ENCODE data around the gene BICD2. TPM values are rescaled to one million over a fixed set of nuclear protein-coding genes. Genes with fewer than 3 reads are reported as not detected.

BICD2 gene
- total and polyA plus RNA-seq, 10 of the 15 experiments (the other 5 are each of a cell fraction or from before 2014, with no cell fraction given): 5.3 to 25.5 (median 14.4) TPM

- Histone ChIP-seq H3K9me3 (replicated peaks; ENCODE audit: control insufficient read depth, insufficient read depth, low read length) (no peaks in the 10 kb centered on the region), H3K27ac (ENCODE audit: control insufficient read depth, insufficient read depth) (no peak overlapping the region; the same call in 1 of the 2 replicates), H3K27me3 (replicated peaks in 1 of 2; ENCODE audit: control insufficient read depth in 2 of 2, insufficient read depth in 2 of 2, low read length in 1 of 2) (no peaks in the 10 kb centered on the region), H3K79me2 (ENCODE audit: control insufficient read depth, insufficient read depth, low read length) (peaks cover 57% of the 10 kb centered on the region), H2AFZ (ENCODE audit: control insufficient read depth, low read depth, low read length) (no peak overlapping the region), H3K4me2 (ENCODE audit: control insufficient read depth, insufficient read depth) (peak overlapping the region; percentile 96), H3K36me3 (ENCODE audit: control insufficient read depth in 2 of 2, insufficient read depth in 2 of 2, low read length in 1 of 2) (no peaks in the 10 kb centered on the region), H3K9ac (ENCODE audit: control insufficient read depth, insufficient read depth, low read length) (peak overlapping the region; percentile 76; the same call in 1 of the 2 replicates), H3K4me1 (ENCODE audit: control insufficient read depth, insufficient read depth, low read length) (peaks cover 20% of the 10 kb centered on the region), H4K20me1 (ENCODE audit: control insufficient read depth, insufficient read depth) (peaks cover 9% of the 10 kb centered on the region; the same call in 1 of the 2 replicates), H3K4me3 (peak overlapping the region; percentile 97)
- ChIA-PET SMC1A (ENCODE audit: uncharacterized antibody, unreplicated experiment) (no interaction called here), RAD21 (ENCODE audit: unreplicated experiment) (no interaction called here), CTCF (interaction anchor here (1.1 to 2.9 kb wide), 2 partner anchors 33 to 46 kb away, joined by 3 to 7 read pairs; no protein-coding TSS in a partner anchor), POLR2A (no interaction called here)
- WGBS (ENCODE audit: insufficient coverage, insufficient replicate concordance, low lambda C conversion rate, missing lambda C conversion rate): 71% methylated on average over 4 of the region's 4 CpGs
- DNase-seq (ENCODE audit: low read depth, low spot score) (no peak), ATAC-seq (no peak), FAIRE-seq (no peak)
- in situ Hi-C loops (cut with MboI): no loop called here
- intact Hi-C loops (cut with micrococcal nuclease; ENCODE audit: unreplicated experiment): loop anchor here (5.0 kb wide), 1 partner anchor 115 kb away; the partner anchor contains the start of gene ZNF484
- TSS peak; percentile 53 for BruUV-seq (replicated peaks)
- TF ChIP-seq ASH2L (IDR thresholded peaks at IDR 0.05; ENCODE audit: borderline replicate concordance, low read depth) (no peak), BCL11A (IDR thresholded peaks at IDR 0.05; ENCODE audit: low read depth, low read length) (no peak), SIN3A (IDR thresholded peaks at IDR 0.05; ENCODE audit: low read depth, low read length) (no peak), TCF7 (IDR thresholded peaks at IDR 0.05; ENCODE audit: borderline replicate concordance) (no peak), LARP7 (IDR thresholded peaks at IDR 0.05) (no peak), NFIC (IDR thresholded peaks at IDR 0.05; ENCODE audit: low read depth, low read length) (no peak), KLF5 (IDR thresholded peaks at IDR 0.05; ENCODE audit: partially characterized antibody) (no peak), MTA3 (IDR thresholded peaks at IDR 0.05; ENCODE audit: borderline replicate concordance, low read length) (no peak), KAT2A (conservative IDR thresholded peaks at IDR 0.05; ENCODE audit: control insufficient read depth, low read depth, low read length) (no peak), ZNF384 (IDR thresholded peaks at IDR 0.05; ENCODE audit: borderline replicate concordance, low read depth, low read length) (no peak), SKIL (IDR thresholded peaks at IDR 0.05; ENCODE audit: low read depth, poor library complexity, severe bottlenecking) (no peak), ZZZ3 (IDR thresholded peaks at IDR 0.05; ENCODE audit: control insufficient read depth, insufficient read length, low read depth) (no peak), REST (IDR thresholded peaks at IDR 0.05; ENCODE audit: low read depth, low read length) (no peak), RCOR1 (conservative IDR thresholded peaks at IDR 0.05; ENCODE audit: low read depth, low read length) (no peak)
- TF ChIP-seq, protein P1, sequence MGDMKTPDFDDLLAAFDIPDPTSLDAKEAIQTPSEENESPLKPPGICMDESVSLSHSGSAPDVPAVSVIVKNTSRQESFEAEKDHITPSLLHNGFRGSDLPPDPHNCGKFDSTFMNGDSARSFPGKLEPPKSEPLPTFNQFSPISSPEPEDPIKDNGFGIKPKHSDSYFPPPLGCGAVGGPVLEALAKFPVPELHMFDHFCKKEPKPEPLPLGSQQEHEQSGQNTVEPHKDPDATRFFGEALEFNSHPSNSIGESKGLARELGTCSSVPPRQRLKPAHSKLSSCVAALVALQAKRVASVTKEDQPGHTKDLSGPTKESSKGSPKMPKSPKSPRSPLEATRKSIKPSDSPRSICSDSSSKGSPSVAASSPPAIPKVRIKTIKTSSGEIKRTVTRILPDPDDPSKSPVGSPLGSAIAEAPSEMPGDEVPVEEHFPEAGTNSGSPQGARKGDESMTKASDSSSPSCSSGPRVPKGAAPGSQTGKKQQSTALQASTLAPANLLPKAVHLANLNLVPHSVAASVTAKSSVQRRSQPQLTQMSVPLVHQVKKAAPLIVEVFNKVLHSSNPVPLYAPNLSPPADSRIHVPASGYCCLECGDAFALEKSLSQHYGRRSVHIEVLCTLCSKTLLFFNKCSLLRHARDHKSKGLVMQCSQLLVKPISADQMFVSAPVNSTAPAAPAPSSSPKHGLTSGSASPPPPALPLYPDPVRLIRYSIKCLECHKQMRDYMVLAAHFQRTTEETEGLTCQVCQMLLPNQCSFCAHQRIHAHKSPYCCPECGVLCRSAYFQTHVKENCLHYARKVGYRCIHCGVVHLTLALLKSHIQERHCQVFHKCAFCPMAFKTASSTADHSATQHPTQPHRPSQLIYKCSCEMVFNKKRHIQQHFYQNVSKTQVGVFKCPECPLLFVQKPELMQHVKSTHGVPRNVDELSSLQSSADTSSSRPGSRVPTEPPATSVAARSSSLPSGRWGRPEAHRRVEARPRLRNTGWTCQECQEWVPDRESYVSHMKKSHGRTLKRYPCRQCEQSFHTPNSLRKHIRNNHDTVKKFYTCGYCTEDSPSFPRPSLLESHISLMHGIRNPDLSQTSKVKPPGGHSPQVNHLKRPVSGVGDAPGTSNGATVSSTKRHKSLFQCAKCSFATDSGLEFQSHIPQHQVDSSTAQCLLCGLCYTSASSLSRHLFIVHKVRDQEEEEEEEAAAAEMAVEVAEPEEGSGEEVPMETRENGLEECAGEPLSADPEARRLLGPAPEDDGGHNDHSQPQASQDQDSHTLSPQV (IDR thresholded peaks at IDR 0.05): no peak
Measured at GRCh38 chr9:92762196-92762595, 2.4 kb downstream of the BICD2 start.
